NCI-H774 (cell line): Measurements from ENCODE around the gene ADAMTS2.
"Not testable (repeated sequence)": the region's sequence is repeated elsewhere in the genome, so short reads cannot be mapped to it uniquely, and the experiment has no call there.

Experiments used
- DNase-seq: peaks from one replicate; lab custom pipeline; 2025; lab: John Stamatoyannopoulos, UW

ADAMTS2 gene

DNA sequence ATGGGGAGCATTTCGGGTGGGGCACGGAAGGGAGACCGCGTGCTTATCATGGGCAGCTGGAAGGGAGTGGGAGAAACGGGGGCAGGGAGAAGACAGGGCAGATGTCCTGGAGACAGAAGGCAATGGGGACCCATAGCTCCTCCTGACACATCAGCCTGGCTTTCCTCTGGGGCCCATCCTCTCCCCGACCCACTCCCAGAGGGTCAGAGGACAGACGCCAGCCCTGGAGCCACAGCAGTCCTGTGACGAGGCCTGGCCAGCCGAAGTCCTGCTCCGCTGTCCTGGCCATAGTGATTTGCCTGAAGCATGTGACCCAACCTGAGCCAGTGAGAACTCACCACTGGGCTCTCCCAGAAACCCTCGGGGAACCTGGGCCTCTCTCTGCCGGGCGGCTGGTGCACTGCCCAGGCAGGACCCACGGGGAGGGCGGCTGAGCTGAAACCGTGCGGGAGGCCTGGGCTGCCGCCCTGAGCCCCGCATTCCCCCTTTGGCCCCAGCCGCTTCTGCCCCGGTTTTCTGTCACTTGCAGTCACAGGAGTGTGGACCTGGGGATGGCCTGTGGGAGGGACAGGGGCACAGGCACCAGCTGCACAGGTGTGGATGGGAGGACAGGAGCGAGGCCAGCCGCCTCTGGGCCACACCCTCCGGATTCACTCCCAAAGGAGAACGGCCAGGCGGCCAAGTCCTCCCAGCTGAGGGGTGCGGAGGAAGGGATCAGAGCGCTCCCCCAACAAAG, 19.8 kb downstream of the ADAMTS2 start:
- no peak for DNase-seq

- no peak for DNase-seq
Observed at GRCh38 chr5:179324760-179325295, 20.4 kb downstream of the ADAMTS2 start.

DNA sequence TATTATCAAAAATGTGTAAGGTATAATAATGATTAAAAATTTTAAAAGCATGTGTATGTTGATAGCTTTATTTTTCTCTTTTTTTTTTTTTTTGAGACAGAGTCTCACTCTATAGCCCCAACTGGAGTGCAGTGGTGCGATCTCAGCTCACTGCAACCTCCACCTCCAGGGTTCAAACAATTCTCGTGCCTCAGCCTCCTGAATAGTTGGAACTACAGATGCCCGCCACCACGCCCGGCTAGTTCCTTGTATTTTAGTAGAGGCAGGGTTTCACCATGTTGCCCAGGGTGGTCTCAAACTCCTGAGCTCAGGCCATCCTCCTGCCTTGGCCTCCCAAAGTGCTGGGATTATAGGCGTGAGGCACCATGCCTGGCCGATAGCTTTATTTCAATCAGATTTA, 20.9 kb downstream of the ADAMTS2 start:
- not testable (repeated sequence) for DNase-seq

- DNase-seq = no peak
Observed at GRCh38 chr5:179323026-179323870, 22.0 kb downstream of the ADAMTS2 start.

DNA sequence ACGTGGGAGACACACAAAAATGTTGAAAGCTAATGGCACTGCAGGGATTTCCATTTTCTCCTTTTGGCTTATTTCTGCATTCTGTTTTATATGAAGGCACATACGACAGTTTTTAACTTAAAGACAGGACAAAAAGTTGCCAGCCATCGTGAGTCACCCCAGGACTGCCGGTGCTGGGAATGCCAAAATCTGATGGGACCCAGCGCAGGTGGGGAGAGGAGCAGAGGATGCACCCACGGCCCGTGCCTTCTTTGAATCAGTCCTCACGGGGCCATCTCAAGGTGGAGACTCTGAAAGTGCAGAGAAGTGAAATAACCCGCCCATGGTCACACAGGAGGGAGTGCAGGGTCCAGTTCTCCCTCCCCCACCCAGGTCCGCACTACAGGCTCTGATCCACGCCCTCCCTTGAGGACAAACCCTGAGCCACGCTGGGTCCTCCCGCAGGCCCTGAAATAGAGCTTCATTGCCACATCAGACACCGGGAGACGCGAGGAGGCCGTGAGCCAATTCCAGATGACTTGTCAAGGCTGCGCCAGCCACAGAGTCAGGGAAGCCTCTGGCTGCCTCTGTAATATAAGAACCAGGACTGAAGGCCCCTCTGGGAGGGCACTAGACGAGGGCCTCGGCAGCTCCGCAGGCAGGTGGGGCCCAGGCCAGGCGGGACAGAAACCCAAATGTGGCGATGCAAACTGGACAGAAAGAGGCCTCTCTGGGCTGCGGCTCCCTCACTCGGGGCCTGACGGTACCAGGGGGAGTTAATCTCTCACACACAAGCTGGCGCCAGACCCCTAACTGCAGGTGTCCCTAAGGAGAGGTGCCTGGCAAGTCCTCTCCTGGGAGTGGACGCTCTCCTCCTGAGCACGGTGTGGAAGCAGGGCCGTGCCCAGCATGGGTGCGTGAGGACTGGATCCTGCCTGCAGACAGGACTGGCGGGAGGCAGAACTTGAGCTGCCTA, 22.9 kb downstream of the ADAMTS2 start:
- no peak for DNase-seq

DNA sequence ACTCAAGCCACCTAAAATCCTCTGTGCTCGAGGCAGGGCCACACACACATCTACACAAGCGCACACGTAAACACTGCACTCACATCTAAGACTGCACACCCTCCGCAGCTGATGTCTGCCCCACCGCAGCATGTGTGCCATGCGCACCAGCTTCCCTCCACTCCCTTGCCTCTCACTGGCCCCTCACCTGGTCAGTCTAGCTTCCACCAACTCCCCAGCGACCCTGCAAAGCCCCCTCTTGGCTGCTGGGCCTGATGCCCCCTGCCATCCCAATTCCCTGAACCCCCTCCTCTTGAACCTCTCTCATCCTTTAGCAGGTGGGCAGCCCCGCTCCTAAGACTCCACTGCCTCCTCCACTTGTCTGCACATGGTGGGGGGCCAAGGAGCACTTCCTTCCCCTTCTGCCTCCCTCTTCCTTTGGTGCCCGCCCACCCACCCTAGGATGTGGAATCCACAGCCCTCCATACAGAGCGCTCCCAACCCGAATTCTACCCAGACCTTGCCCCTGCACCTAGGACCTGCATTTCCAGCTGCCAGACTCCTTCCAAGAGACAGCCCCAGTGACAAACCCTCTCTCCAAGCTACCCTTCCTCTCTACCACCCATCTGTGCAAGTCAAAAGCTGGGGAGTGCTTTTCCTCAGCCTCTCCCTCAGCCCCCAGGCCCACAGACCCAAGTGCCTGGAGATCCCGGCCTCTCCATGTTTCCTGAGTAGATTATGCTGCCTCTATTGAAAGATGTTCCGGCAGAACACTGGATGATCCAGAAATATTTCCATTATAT, 23.9 kb downstream of the ADAMTS2 start:
- no peak for DNase-seq

DNA sequence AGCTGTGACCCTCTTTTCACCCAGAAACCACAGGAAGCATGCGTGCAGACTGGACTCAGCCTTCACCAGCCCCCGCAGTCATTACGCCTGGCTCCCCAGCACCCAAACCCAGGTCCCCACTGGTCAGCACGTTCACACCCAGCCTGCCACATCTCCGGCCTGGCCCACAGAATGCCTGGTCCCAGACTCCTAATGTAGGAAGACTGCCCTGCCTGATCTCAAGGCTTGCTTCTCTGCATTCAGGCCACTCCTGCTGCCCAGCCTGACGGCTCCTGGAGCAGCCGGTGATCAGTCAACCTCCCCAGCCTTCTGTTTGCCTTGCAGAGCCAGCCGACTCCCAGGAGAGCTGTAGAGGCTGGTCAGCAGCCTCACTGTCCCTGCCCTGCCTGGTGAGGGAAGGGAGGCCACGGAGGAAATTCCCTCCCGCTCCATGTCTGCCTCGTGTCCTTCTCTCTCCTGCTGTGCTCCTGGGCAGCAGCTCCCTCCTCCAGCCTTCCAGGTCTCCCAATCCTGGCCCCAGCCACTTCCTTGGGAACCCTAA, 25.4 kb downstream of the ADAMTS2 start:
- DNase-seq = no peak

GRCh38 chr5:179319123-179319522, 26.1 kb downstream of the ADAMTS2 start:
- DNase-seq = no peak

DNA sequence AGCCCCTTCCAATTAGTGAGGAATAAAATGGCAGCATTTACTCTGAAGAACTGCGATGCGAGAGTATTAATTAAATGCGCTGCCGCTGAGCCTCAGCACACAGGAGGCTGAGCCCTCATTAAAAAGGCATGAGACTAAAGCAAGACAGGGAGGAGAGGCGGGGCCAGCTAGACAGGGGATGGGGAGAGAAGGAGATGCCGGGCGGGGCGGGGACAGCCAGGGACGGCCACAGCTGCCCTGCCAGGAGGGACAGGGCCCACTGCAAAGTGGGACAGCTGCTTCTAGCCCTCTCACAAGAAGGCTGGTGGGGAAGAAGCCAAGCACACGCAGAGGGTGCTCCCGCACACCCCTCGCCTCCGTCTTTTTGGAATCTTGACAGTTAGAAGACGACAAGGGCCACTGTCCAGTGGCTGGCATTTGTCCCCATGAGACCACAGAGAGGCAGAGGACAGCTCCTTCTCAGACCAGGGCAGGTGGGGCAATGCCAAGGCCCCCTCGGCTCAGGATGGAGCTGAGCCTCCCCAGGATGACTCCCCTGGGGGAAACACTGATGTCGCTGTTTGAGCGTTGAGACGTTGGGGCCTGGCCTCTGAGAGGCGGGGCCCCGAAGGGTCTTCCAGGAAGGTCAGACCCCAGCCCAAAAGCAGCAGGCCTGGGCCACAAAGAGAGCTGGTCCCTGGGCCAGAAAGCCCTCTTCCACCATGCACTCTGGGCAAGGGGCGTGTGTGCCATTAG, 26.9 kb downstream of the ADAMTS2 start:
- DNase-seq = no peak

GRCh38 chr5:179317411-179318220, 27.6 kb downstream of the ADAMTS2 start:
- DNase-seq = no peak

- DNase-seq = no peak
Observed at GRCh38 chr5:179316982-179317381, 28.3 kb downstream of the ADAMTS2 start.

DNA sequence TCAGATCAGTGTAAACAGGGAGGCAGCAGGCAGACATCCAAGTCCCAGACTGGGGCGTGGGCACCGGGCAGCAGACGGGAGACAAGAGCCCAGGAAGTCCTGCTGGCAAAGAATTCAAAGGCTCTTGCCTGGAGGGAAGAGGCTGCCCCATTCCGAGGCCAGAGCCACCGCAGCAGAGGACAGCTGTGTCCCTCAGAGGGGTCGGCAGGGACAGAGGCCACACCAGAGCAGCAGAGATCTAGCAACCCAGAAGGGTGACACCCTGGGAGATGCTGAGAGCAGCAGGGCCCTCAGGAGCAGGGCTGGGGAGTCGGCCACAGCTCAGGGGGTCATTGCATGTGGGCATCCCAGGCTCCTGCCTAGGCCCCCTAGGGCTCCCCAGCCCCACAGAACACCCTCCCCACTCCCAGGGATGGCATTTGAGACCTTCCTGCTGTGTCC, 29.1 kb downstream of the ADAMTS2 start:
- DNase-seq = no peak

DNA sequence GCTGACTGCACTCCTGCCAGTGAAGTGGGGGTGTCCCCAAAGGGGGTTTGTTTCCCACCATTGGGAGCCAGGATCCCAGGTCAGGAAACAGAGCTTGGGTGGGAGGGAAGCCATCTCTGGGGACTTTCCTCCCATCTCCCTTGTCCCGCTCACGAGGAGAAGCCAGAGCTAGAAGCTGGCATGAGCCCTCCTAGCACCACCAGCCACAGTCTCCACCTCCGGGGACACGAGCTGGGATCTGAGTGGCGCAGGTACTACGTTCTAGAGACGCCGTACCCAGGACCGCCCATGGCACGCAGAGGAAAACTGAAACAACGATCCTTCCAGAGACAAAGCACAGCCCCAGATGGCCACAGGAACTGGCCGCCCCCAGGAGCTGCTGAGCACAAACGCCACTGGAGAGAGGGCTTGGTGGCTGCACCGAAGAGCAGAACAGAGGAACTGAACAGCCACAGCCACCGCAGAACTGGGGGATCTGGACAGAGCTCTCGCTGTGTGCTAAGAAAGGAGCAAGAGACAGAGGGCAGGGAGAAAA, 29.8 kb downstream of the ADAMTS2 start:
- DNase-seq = no peak

GRCh38 chr5:179314606-179315355, 30.5 kb downstream of the ADAMTS2 start:
- DNase-seq = no peak

- DNase-seq = no peak
Observed at GRCh38 chr5:179313849-179314521, 31.3 kb downstream of the ADAMTS2 start.

DNA sequence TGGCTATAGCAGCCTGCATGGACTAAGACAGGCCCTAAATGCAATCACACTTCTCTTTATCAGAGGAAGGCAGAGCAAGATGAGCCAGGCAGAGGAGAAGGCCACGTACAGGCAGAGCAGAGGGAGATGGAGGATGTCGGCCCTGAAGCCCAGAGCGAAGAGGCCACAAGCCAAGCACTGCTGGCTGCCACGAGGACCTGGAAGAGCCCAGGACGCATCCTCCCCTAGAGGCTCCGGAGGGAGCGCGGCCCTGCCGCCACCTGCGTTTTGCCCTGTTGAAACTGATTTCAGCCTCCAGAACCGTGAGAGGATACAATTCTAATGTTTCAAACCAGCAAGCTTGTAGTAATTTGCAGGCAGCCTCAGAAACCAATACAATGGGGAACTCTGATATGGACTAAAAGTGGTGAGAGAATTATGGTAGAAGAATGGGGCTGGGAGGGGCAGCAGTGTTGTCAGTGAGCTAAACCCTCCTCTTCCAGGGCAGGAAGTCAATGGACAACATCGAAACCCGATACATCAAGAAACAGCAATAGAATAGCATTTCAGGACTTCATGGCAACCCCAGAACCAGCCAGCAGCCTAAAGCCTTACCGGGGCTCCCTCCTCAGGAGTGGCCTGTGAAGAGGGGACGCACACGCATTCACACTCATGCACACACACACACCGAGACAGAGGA, 32.6 kb downstream of the ADAMTS2 start:
- DNase-seq = no peak

- no peak for DNase-seq
Observed at GRCh38 chr5:179311581-179311980, 33.7 kb downstream of the ADAMTS2 start.
